GM21528 (cell line): Measurements from ENCODE around the gene TMEFF1.
"Not testable (repeated sequence)": the region's sequence is repeated elsewhere in the genome, so short reads cannot be mapped to it uniquely, and the experiment has no call there.

Experiments
- ATAC-seq: cut with Tn5 transposase; IDR thresholded peaks from one replicate; pipeline ENCODE4 v1.9.1; 2021; ENCODE audit warnings: mild to moderate bottlenecking, moderate library complexity; ENCODE audit not compliant: unreplicated experiment, low FRiP score

TMEFF1 gene

GRCh38 chr9:100472788-100473275, at the start of gene TMEFF1:
TSS of gene TMEFF1 (plus strand) at chr9:100473149. CDS start at chr9:100473545, 396 bp downstream.
- no peak for ATAC-seq

GRCh38 chr9:100425758-100426157, 47.2 kb upstream of the TMEFF1 start:
- no peak for ATAC-seq

- ATAC-seq = no peak
These were observed 46.8 kb upstream of the TMEFF1 start for GRCh38 chr9:100426189-100426529.

GRCh38 chr9:100426530-100427365, 46.2 kb upstream of the TMEFF1 start, which contains the start of gene MSANTD3:
TSS of gene MSANTD3 (plus strand) at chr9:100427143. CDS start at chr9:100441939, 14,796 bp downstream.
- ATAC-seq = peak; percentile 80

- ATAC-seq = peak; percentile 60
These were observed 45.3 kb upstream of the TMEFF1 start for GRCh38 chr9:100427366-100428263.

GRCh38 chr9:100428871-100429654, 43.9 kb upstream of the TMEFF1 start:
- no peak for ATAC-seq

GRCh38 chr9:100430286-100430940, 42.5 kb upstream of the TMEFF1 start:
- ATAC-seq = no peak

GRCh38 chr9:100431886-100432285, 41.1 kb upstream of the TMEFF1 start:
- ATAC-seq = no peak

GRCh38 chr9:100432736-100433135, 40.2 kb upstream of the TMEFF1 start:
- no peak for ATAC-seq

- ATAC-seq = no peak
These were observed 36.4 kb upstream of the TMEFF1 start for GRCh38 chr9:100436571-100436970.

- no peak for ATAC-seq
These were observed 34.8 kb upstream of the TMEFF1 start for GRCh38 chr9:100437860-100438805.

- ATAC-seq = no peak
These were observed 32.9 kb upstream of the TMEFF1 start for GRCh38 chr9:100440071-100440470.

- not testable (repeated sequence) for ATAC-seq
These were observed 32.5 kb upstream of the TMEFF1 start for GRCh38 chr9:100440487-100440886.

GRCh38 chr9:100441911-100442361, 31.0 kb upstream of the TMEFF1 start:
- no peak for ATAC-seq

- no peak for ATAC-seq
These were observed 28.9 kb upstream of the TMEFF1 start for GRCh38 chr9:100443781-100444768.

GRCh38 chr9:100445161-100445902, 27.6 kb upstream of the TMEFF1 start:
- no peak for ATAC-seq
